Activated CD4-positive, alpha-beta memory T cell treated with anti-CD3 and anti-CD28 coated beads for 36 hours (primary cell): Measurements from ENCODE around the gene FAM171A2. TPM values are rescaled to one million over a fixed set of nuclear protein-coding genes. Genes with fewer than 3 reads are reported as not detected.
A peak's percentile ranks its signal among the peaks of the same experiment; 100 is the strongest.

Source experiments
- CTCF ChIA-PET: fragments of 350-600 bp; sonication (Branson Sonifier 250); formaldehyde crosslinking; loops from one replicate; lab custom pipeline; 2021; ENCODE audit warnings: antibody characterized with exemption, inconsistent platforms; lab: Charles Lee
- POLR2A ChIA-PET: fragments of 350-600 bp; sonication (Branson Sonifier 250); formaldehyde crosslinking; loops from one replicate; lab custom pipeline; 2021; ENCODE audit warnings: antibody characterized with exemption; lab: Charles Lee
- DNase-seq: peaks from one replicate; pipeline ENCODE4 v3.0.0-alpha.2; 2020
- H3K27ac Mint-ChIP-seq: one replicate; pipeline ENCODE4 v1.8.0; 2021; ENCODE audit warnings: mixed read lengths
- H3K27me3 Mint-ChIP-seq: one replicate; pipeline ENCODE4 v1.8.0; 2021; ENCODE audit warnings: mixed read lengths
- H3K36me3 Mint-ChIP-seq: one replicate; pipeline ENCODE4 v1.8.0; 2021; ENCODE audit warnings: mixed read lengths
- H3K4me1 Mint-ChIP-seq: one replicate; pipeline ENCODE4 v1.8.0; 2021; ENCODE audit warnings: low read depth, mixed read lengths
- H3K4me3 Mint-ChIP-seq: one replicate; pipeline ENCODE4 v1.8.0; 2021; ENCODE audit warnings: mild to moderate bottlenecking, mixed read lengths
- H3K9me3 Mint-ChIP-seq: one replicate; pipeline ENCODE4 v1.8.0; 2021; ENCODE audit warnings: mixed read lengths
- intact Hi-C: fragments of 100-400 bp; cut with micrococcal nuclease; formaldehyde crosslinking; loops from one replicate; pipeline ENCODE4 v1.15.1; 2023
- total RNA-seq, 2 experiments: library from RNA; stranded (reverse); gene quantifications; one replicate each; pipeline ENCODE4 v1.2.3, GENCODE V29; 2021

Gene FAM171A2
- total RNA-seq: under 1 TPM; 0.19 to 0.21 TPM

- Mint-ChIP-seq H3K4me1 (peaks cover 4% of the 10 kb centered on the region), H3K27ac (no peak within 1 kb of the TSS), H3K4me3 (peak within 1 kb of the TSS; percentile 61), H3K9me3 (no peaks in the 10 kb centered on the region), H3K36me3 (no peaks in the 10 kb centered on the region), H3K27me3 (peaks cover 15% of the 10 kb centered on the region)
- intact Hi-C loops: loop anchor here (2.0 kb wide), 1 partner anchor 159 kb away; no protein-coding TSS in a partner anchor
- peak; percentile 74 for DNase-seq
- ChIA-PET CTCF (interaction anchor here (0.6 to 3.0 kb wide), 31 partner anchors 9 to 231 kb away, joined by 3 to 18 read pairs (median 5); partner anchors contain the start of genes GRN and ITGA2B), POLR2A (no interaction called here)
Observed at GRCh38 chr17:44363613-44364159, at the start of gene FAM171A2. Gene FAM171A2, minus strand, starts transcription at chr17:44363853. Its CDS starts 139 bp downstream, at chr17:44363714.

- H3K27ac Mint-ChIP-seq: no peak overlapping the region
- no peak for DNase-seq
- POLR2A ChIA-PET: interaction anchor here (0.6 kb wide), 1 partner anchor 38 kb away, joined by 4 read pairs; no protein-coding TSS in a partner anchor
Observed at GRCh38 chr17:44409309-44410028, 45.8 kb upstream of the FAM171A2 start.

GRCh38 chr17:44408786-44409185, 45.1 kb upstream of the FAM171A2 start:
- Mint-ChIP-seq H3K4me1 (no peaks in the 10 kb centered on the region), H3K27me3 (no peaks in the 10 kb centered on the region), H3K36me3 (peaks cover 4% of the 10 kb centered on the region), H3K9me3 (no peaks in the 10 kb centered on the region), H3K27ac (no peak overlapping the region), H3K4me3 (no peak overlapping the region)
- no peak for DNase-seq
- POLR2A ChIA-PET: interaction anchor here (0.6 kb wide), 1 partner anchor 39 kb away, joined by 4 read pairs; no protein-coding TSS in a partner anchor
- CTCF ChIA-PET: interaction anchor here (1.9 kb wide), 1 partner anchor 46 kb away, joined by 5 read pairs; no protein-coding TSS in a partner anchor
- intact Hi-C loops: no loop called here

More at GRCh38 chr17:44409309-44410028, 45.8 kb upstream of the FAM171A2 start:
- Mint-ChIP-seq H3K4me1 (no peaks in the 10 kb centered on the region), H3K36me3 (peaks cover 4% of the 10 kb centered on the region), H3K9me3 (no peaks in the 10 kb centered on the region), H3K4me3 (no peak overlapping the region), H3K27me3 (no peaks in the 10 kb centered on the region)
- intact Hi-C loops: no loop called here
- CTCF ChIA-PET: interaction anchor here (1.9 kb wide), 1 partner anchor 46 kb away, joined by 5 read pairs; no protein-coding TSS in a partner anchor

- Mint-ChIP-seq H3K27ac (peak overlapping the region; percentile 14), H3K4me3 (no peak overlapping the region), H3K9me3 (no peaks in the 10 kb centered on the region), H3K36me3 (peaks cover 40% of the 10 kb centered on the region), H3K27me3 (no peaks in the 10 kb centered on the region), H3K4me1 (peaks cover 4% of the 10 kb centered on the region)
- POLR2A ChIA-PET: no interaction called here
- CTCF ChIA-PET: interaction anchor here (0.6 kb wide), 1 partner anchor 120 kb away, joined by 3 read pairs; no protein-coding TSS in a partner anchor
- intact Hi-C loops: loop anchor here (2.0 kb wide), 1 partner anchor 14 kb away; no protein-coding TSS in a partner anchor
- no peak for DNase-seq
Observed at GRCh38 chr17:44402564-44403172, 39.0 kb upstream of the FAM171A2 start.

- no peak for DNase-seq
- Mint-ChIP-seq H3K4me3 (no peak overlapping the region), H3K9me3 (no peaks in the 10 kb centered on the region), H3K27me3 (no peaks in the 10 kb centered on the region), H3K27ac (no peak overlapping the region), H3K36me3 (peaks cover 47% of the 10 kb centered on the region), H3K4me1 (peaks cover 8% of the 10 kb centered on the region)
- ChIA-PET CTCF (interaction anchor here (1.2 to 3.0 kb wide), 5 partner anchors 15 to 123 kb away, joined by 3 to 14 read pairs (median 4); partner anchors contain the start of gene FAM171A2), POLR2A (no interaction called here)
- intact Hi-C loops: loop anchor here (2.0 kb wide), 1 partner anchor 122 kb away; no protein-coding TSS in a partner anchor
Observed at GRCh38 chr17:44400226-44400847, 36.7 kb upstream of the FAM171A2 start.

- ChIA-PET POLR2A (no interaction called here), CTCF (interaction anchor here (0.6 to 3.0 kb wide), 3 partner anchors 14 to 124 kb away, joined by 3 to 14 read pairs (median 3); no protein-coding TSS in a partner anchor)
- Mint-ChIP-seq H3K36me3 (peaks cover 45% of the 10 kb centered on the region), H3K27me3 (no peaks in the 10 kb centered on the region), H3K4me3 (no peak overlapping the region), H3K4me1 (peaks cover 11% of the 10 kb centered on the region), H3K27ac (no peak overlapping the region), H3K9me3 (no peaks in the 10 kb centered on the region)
- DNase-seq: no peak
- intact Hi-C loops: loop anchor here (5.0 kb wide), 1 partner anchor 48 kb away; no protein-coding TSS in a partner anchor
Observed at GRCh38 chr17:44398692-44399691, 35.3 kb upstream of the FAM171A2 start.

GRCh38 chr17:44397479-44398440, 34.1 kb upstream of the FAM171A2 start:
- no peak for DNase-seq
- intact Hi-C loops: loop anchor here (5.0 kb wide), 1 partner anchor 50 kb away; no protein-coding TSS in a partner anchor
- Mint-ChIP-seq H3K27ac (no peak overlapping the region), H3K4me3 (no peak overlapping the region), H3K9me3 (no peaks in the 10 kb centered on the region), H3K4me1 (peaks cover 18% of the 10 kb centered on the region), H3K27me3 (no peaks in the 10 kb centered on the region), H3K36me3 (peaks cover 44% of the 10 kb centered on the region)
- CTCF ChIA-PET: interaction anchor here (3.0 kb wide), 1 partner anchor 125 kb away, joined by 14 read pairs; no protein-coding TSS in a partner anchor
- POLR2A ChIA-PET: no interaction called here

- Mint-ChIP-seq H3K27me3 (no peaks in the 10 kb centered on the region), H3K27ac (no peak overlapping the region), H3K4me3 (no peak overlapping the region), H3K36me3 (peaks cover 38% of the 10 kb centered on the region), H3K4me1 (peaks cover 15% of the 10 kb centered on the region), H3K9me3 (no peaks in the 10 kb centered on the region)
- intact Hi-C loops: loop anchor here (5.0 kb wide), 1 partner anchor 50 kb away; no protein-coding TSS in a partner anchor
- no peak for DNase-seq
- CTCF ChIA-PET: interaction anchor here (1.1 to 1.6 kb wide), 3 partner anchors 10 to 43 kb away, joined by 3 to 6 read pairs (median 5); partner anchors contain the start of gene FAM171A2
- POLR2A ChIA-PET: no interaction called here
Observed at GRCh38 chr17:44396946-44397345, 33.3 kb upstream of the FAM171A2 start.

- Mint-ChIP-seq H3K4me1 (peaks cover 18% of the 10 kb centered on the region), H3K27me3 (no peaks in the 10 kb centered on the region), H3K36me3 (peaks cover 22% of the 10 kb centered on the region), H3K4me3 (no peak overlapping the region), H3K27ac (no peak overlapping the region), H3K9me3 (no peaks in the 10 kb centered on the region)
- DNase-seq: no peak
- intact Hi-C loops: loop anchor here (5.0 kb wide), 1 partner anchor 52 kb away; no protein-coding TSS in a partner anchor
- POLR2A ChIA-PET: no interaction called here
- CTCF ChIA-PET: interaction anchor here (1.1 kb wide), 1 partner anchor 19 kb away, joined by 3 read pairs; no protein-coding TSS in a partner anchor
Observed at GRCh38 chr17:44394833-44395232, 31.2 kb upstream of the FAM171A2 start.
